Right atrium auricular region (tissue), 2 donors: ENCODE data around the gene FRMD4A. TPM values are rescaled to one million over a fixed set of nuclear protein-coding genes. Genes with fewer than 3 reads are reported as not detected.

Source experiments
- DNase-seq: peaks from one replicate; pipeline ENCODE4 v3.0.0-alpha.2; 2019; ENCODE audit warnings: low spot score
- H3K27ac ChIP-seq, 2 donors: fragments of 200-600 bp; sonication (generic); 1 replicate in 1 of 2; 2 replicates in 1 of 2; pipeline ENCODE4 v1.5.1; 2016 to 2019
- H3K27me3 ChIP-seq, 2 donors: fragments of 200-600 bp; sonication (generic); one replicate each; pipeline versions ENCODE4 v1.5.1 to v1.6.0; 2017 to 2019
- H3K36me3 ChIP-seq: fragments of 200-600 bp; sonication (generic); one replicate; pipeline ENCODE4 v1.5.1; 2016
- H3K4me1 ChIP-seq, 2 donors: fragments of 200-600 bp; sonication (generic); one replicate each; pipeline versions ENCODE4 v1.5.1 to v1.6.0; 2017 to 2019
- H3K4me3 ChIP-seq, 2 donors: fragments of 200-600 bp; sonication (generic); 1 replicate in 1 of 2; 2 replicates in 1 of 2; pipeline ENCODE4 v1.5.1; 2017 to 2019; ENCODE audit warnings: mild to moderate bottlenecking in 1 of 2, moderate library complexity in 1 of 2
- H3K9me3 ChIP-seq, 2 donors: fragments of 200-600 bp; sonication (generic); one replicate each; pipeline ENCODE4 v1.5.1; 2019
- total RNA-seq, 2 donors: library from RNA; depleted of rRNA; stranded (reverse); fragments of >200 nt; gene quantifications; one replicate each; pipeline ENCODE4 v1.1.0, GENCODE V29; 2016
- TF ChIP-seq, protein P1 (sequence below), 2 donors: fragments of 200-600 bp; sonication (generic); IDR thresholded peaks; one replicate each; pipeline ENCODE4 v1.5.1; 2019; ENCODE audit warnings: antibody characterized with exemption in 2 of 2

The FRMD4A gene
- total RNA-seq, 2 donors from 2014 or later, result 15.9 to 22.9 TPM

DNA sequence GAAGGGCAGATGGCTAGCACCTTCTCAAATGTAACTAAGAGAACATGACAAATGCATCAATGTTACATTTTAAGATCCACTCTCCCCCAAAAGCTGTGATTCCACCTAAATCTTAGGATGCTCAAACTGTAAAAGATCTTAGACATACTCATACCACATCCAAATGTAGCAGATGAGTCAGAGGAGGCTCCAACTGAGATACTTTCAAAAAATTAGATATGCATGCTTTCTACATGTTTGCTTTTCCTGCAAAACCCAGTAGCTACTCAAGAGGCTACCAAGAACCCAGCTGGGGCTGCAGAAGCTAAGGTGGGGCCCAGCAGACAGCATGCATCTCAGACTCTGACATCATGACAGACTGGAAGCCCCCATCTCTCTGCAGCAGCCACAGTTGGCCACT, 31.4 kb upstream of the FRMD4A start:
- H3K36me3 ChIP-seq, result no peaks in the 10 kb centered on the region
- no peaks in the 10 kb centered on the region for H3K9me3 ChIP-seq
- TF ChIP-seq, protein P1, sequence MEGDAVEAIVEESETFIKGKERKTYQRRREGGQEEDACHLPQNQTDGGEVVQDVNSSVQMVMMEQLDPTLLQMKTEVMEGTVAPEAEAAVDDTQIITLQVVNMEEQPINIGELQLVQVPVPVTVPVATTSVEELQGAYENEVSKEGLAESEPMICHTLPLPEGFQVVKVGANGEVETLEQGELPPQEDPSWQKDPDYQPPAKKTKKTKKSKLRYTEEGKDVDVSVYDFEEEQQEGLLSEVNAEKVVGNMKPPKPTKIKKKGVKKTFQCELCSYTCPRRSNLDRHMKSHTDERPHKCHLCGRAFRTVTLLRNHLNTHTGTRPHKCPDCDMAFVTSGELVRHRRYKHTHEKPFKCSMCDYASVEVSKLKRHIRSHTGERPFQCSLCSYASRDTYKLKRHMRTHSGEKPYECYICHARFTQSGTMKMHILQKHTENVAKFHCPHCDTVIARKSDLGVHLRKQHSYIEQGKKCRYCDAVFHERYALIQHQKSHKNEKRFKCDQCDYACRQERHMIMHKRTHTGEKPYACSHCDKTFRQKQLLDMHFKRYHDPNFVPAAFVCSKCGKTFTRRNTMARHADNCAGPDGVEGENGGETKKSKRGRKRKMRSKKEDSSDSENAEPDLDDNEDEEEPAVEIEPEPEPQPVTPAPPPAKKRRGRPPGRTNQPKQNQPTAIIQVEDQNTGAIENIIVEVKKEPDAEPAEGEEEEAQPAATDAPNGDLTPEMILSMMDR (IDR thresholded peaks at IDR 0.05), result no peak
- DNase-seq, result no peak
- H3K4me1 ChIP-seq, result no peaks in the 10 kb centered on the region
- H3K4me3 ChIP-seq, result no peak overlapping the region
- H3K27ac ChIP-seq, result no peak overlapping the region
- H3K27me3 ChIP-seq, result no peaks in the 10 kb centered on the region

DNA sequence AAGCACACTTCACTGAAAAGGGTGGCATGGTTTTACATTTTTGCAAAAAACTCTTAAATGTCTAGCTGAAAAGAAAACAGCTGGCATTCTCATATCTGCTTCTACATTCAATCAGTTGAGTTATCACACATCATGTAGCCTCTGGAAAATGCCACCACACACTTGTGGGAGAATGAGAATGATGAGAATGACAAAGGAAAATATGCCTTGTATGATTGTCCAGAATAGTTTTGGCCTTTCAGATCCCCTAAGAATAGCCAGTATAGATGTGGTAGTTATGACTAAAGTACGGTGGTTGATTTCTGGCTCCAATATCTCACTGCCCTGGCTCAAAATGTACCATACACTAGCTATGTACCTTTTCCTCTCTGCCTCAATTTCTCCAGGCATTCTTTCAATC, 30.2 kb upstream of the FRMD4A start:
- H3K27ac ChIP-seq, result no peak overlapping the region
- no peaks in the 10 kb centered on the region for H3K27me3 ChIP-seq
- H3K9me3 ChIP-seq, result no peaks in the 10 kb centered on the region
- TF ChIP-seq, protein P1 (IDR thresholded peaks at IDR 0.05), result no peak
- no peak overlapping the region for H3K4me3 ChIP-seq
- DNase-seq, result no peak
- H3K36me3 ChIP-seq, result no peaks in the 10 kb centered on the region
- H3K4me1 ChIP-seq, result no peaks in the 10 kb centered on the region

DNA sequence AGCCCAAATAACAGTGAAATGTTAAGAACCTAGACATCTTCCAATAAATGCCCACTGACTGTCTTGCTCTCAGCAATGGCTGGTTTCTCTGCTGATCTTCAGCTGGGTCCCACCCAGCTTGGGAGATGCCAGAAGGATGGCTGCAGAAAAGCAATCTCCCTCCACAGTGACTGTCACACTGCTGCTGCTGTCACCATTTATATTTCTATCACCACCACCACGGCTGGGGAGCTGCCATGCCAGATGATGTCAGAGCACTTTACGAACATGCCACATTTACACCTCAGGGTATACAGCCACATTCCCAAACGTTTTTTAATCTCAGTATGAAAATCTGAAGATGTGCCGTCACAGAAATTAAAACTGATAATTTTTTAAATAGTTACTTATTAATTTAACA, 29.8 kb upstream of the FRMD4A start:
- Histone ChIP-seq H3K9me3 (no peaks in the 10 kb centered on the region), H3K27ac (no peak overlapping the region), H3K27me3 (no peaks in the 10 kb centered on the region), H3K4me3 (no peak overlapping the region), H3K4me1 (no peaks in the 10 kb centered on the region), H3K36me3 (no peaks in the 10 kb centered on the region)
- TF ChIP-seq, protein P1 (IDR thresholded peaks at IDR 0.05), result no peak
- DNase-seq, result no peak

DNA sequence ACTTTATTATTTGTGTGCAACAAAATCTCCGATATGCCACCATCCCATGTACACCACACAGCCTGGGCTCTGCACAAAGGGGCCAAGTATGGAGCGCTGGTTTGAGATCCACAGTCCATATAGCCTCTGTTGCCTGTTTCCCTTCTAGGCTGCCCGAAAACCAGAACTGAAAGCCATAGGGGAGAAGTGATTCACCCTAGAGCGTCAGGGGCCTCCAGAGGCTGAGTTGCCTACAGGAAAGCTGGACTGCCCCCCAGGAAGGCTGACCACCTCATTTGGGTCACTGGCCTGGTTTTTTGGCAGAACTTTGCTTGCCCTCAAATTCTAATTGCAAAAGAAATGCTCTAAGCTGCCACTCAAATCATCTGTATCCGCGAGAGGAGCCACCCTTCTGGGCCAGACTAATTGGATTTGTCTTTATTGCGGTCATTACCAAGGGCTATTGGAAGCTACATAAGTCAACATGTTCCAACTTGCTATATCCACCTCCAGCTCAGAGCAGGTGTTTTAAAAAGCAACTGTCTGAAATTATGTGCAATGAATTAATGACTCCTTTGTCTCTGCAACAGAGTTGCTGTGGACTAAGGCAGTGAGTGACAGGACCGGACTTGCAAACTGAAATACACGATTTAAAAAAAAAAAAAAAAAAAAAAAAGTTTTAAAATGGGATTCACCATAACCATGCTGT, 28.3 kb upstream of the FRMD4A start:
- Histone ChIP-seq H3K4me3 (no peak overlapping the region), H3K4me1 (no peaks in the 10 kb centered on the region), H3K27ac (no peak overlapping the region), H3K36me3 (no peaks in the 10 kb centered on the region), H3K27me3 (no peaks in the 10 kb centered on the region), H3K9me3 (no peaks in the 10 kb centered on the region)
- DNase-seq, result no peak
- TF ChIP-seq, protein P1 (IDR thresholded peaks at IDR 0.05), result no peak

DNA sequence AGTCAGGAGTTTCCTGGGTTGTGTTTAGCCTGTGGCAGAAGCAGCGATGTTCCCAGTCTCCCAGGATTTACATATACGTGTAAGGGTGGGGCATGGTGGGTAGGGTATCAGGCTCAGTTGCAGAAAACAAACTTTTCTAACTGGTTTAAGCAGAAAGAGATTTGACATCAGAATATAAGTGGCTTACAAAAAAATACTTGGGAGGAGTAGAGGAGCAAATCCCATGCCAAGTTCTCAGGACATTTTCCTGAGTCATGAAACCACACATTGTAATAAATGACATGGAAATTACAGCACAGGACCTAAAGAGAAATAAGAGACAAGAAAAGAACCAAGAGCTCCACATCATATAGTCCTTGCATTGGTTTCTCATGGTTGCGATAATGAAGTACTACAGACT, 26.2 kb upstream of the FRMD4A start:
- Histone ChIP-seq H3K4me1 (no peaks in the 10 kb centered on the region), H3K9me3 (no peaks in the 10 kb centered on the region), H3K27ac (no peak overlapping the region), H3K36me3 (no peaks in the 10 kb centered on the region), H3K4me3 (no peak overlapping the region), H3K27me3 (no peaks in the 10 kb centered on the region)
- TF ChIP-seq, protein P1 (IDR thresholded peaks at IDR 0.05), result no peak
- no peak for DNase-seq

DNA sequence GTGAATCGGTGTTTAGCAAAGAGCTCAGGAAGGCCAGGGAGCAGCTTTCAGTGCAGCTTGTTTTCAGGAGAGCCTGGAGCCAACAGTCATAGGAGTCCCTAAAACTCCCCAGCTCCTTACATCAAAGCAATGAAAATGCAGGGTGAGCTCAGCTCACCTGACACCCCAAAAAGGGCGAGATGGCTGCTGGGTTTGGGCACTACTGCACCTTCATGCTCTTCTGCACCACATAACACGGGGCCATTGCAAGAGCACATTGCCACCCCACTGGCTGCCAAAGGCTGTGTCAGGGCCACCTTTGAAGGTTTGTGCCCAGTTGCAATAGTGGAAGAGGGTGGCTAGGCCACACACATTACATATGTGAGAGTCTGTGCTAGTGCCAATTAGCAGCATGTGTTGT, 25.0 kb upstream of the FRMD4A start:
- no peaks in the 10 kb centered on the region for H3K36me3 ChIP-seq
- DNase-seq, result no peak
- TF ChIP-seq, protein P1 (IDR thresholded peaks at IDR 0.05), result no peak

More for the DNA sequence above, 25.0 kb upstream of the FRMD4A start:
- Histone ChIP-seq H3K4me3 (no peak overlapping the region), H3K4me1 (no peaks in the 10 kb centered on the region), H3K27ac (no peak overlapping the region), H3K9me3 (no peaks in the 10 kb centered on the region), H3K27me3 (no peaks in the 10 kb centered on the region)
